NCI-H187 (cell line): ENCODE results near the gene PLXNA4.

ENCODE experiments used
- DNase-seq, 2 experiments: peaks; one replicate each; lab custom pipeline; 2025; lab: John Stamatoyannopoulos, UW

Gene PLXNA4

GRCh38 chr7:132270517-132270916 lies 305.8 kb downstream of the PLXNA4 start:
- no peak for DNase-seq

- no peak for DNase-seq
Observed at GRCh38 chr7:132269718-132270117, 306.6 kb downstream of the PLXNA4 start.

- no peak for DNase-seq
Observed at GRCh38 chr7:132263151-132263550, 313.1 kb downstream of the PLXNA4 start.

- DNase-seq = no peak
Observed at GRCh38 chr7:132262160-132262470, 314.2 kb downstream of the PLXNA4 start.

GRCh38 chr7:132261327-132262159 lies 314.7 kb downstream of the PLXNA4 start:
- no peak for DNase-seq

- no peak for DNase-seq
Observed at GRCh38 chr7:132258231-132258630, 318.0 kb downstream of the PLXNA4 start.

GRCh38 chr7:132257253-132257652 lies 319.0 kb downstream of the PLXNA4 start:
- no peak for DNase-seq

GRCh38 chr7:132256721-132257212 lies 319.5 kb downstream of the PLXNA4 start:
- no peak for DNase-seq

GRCh38 chr7:132255898-132256297 lies 320.4 kb downstream of the PLXNA4 start:
- no peak for DNase-seq

- peak in 1 of 2 experiments; percentile 16 for DNase-seq
Observed at GRCh38 chr7:132255115-132255797, 321.0 kb downstream of the PLXNA4 start.

- DNase-seq = no peak
Observed at GRCh38 chr7:132254455-132254854, 321.8 kb downstream of the PLXNA4 start.

GRCh38 chr7:132252793-132253100 lies 323.5 kb downstream of the PLXNA4 start:
- DNase-seq = no peak

- no peak for DNase-seq
Observed at GRCh38 chr7:132251327-132251659, 325.0 kb downstream of the PLXNA4 start.

- no peak for DNase-seq
Observed at GRCh38 chr7:132250480-132251326, 325.6 kb downstream of the PLXNA4 start.

- DNase-seq = no peak
Observed at GRCh38 chr7:132249256-132249971, 326.9 kb downstream of the PLXNA4 start.

- no peak for DNase-seq
Observed at GRCh38 chr7:132248841-132249240, 327.4 kb downstream of the PLXNA4 start.

- DNase-seq = no peak
Observed at GRCh38 chr7:132247995-132248618, 328.2 kb downstream of the PLXNA4 start.

GRCh38 chr7:132246591-132246990 lies 329.7 kb downstream of the PLXNA4 start:
- DNase-seq = no peak

GRCh38 chr7:132245539-132245938 lies 330.7 kb downstream of the PLXNA4 start:
- DNase-seq = no peak

GRCh38 chr7:132244903-132245480 lies 331.3 kb downstream of the PLXNA4 start:
- DNase-seq = no peak

- DNase-seq = no peak
Observed at GRCh38 chr7:132243463-132243862, 332.8 kb downstream of the PLXNA4 start.
